ENCODE results near the gene FAM120AOS.
A peak's percentile ranks its signal among the peaks of the same experiment; 100 is the strongest.

Gene FAM120AOS

DNA sequence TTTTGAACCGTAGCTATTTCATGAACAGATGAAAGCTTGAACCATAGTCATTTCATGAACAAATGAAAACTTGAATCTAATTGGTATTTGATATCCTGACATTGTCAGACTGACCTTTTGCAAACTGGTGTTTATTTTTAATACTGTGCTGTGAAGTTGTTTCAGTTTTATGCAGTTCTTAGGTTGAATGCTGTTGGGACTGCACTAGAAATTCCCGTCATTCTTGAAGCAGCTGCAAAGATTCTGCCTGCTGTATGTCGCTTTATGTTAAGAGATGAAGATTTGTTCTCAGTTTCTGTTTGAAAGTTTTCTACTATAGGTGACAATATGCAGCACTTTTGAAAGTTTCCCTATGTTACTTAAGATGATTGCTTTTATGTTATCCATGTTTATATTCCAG lies 22.5 kb upstream of the FAM120AOS start:
- H3K27me3 Mint-ChIP-seq, result no peaks in the 10 kb centered on the region
- peaks cover 18% of the 10 kb centered on the region for H3K4me1 Mint-ChIP-seq
- peaks cover 43% of the 10 kb centered on the region for H3K36me3 Mint-ChIP-seq
- no peak overlapping the region for H3K27ac Mint-ChIP-seq
- no peaks in the 10 kb centered on the region for H3K9me3 Mint-ChIP-seq
- no peak overlapping the region for H3K4me3 Mint-ChIP-seq
- ATAC-seq, result no peak

GRCh38 chr9:93475108-93475507 lies 21.7 kb upstream of the FAM120AOS start:
- H3K27me3 Mint-ChIP-seq, result no peaks in the 10 kb centered on the region
- peaks cover 43% of the 10 kb centered on the region for H3K36me3 Mint-ChIP-seq

DNA sequence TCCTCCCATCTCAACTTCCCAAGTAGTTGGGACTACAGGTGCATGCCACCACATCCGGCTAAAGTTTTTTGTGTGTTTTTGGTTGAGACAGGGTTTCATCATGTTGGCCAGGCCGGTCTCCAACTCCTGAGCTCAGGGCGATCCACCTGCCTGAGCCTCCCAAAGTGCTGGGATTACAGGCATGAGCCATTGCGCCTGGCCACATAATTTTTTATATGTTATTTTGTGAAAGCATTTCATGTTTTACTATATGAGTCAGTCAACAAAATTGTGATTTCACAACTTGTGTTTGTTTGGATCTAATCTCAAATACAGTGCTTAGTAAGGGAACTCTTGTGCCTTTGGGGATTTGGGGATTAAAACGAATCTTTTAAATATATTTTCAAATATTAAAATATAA lies 20.0 kb upstream of the FAM120AOS start:
- H3K4me3 Mint-ChIP-seq, result no peak overlapping the region
- no peaks in the 10 kb centered on the region for H3K9me3 Mint-ChIP-seq
- no peak for ATAC-seq
- H3K27me3 Mint-ChIP-seq, result no peaks in the 10 kb centered on the region
- peaks cover 38% of the 10 kb centered on the region for H3K36me3 Mint-ChIP-seq
- no peak overlapping the region for H3K27ac Mint-ChIP-seq
- H3K4me1 Mint-ChIP-seq, result peaks cover 25% of the 10 kb centered on the region

More at GRCh38 chr9:93475108-93475507, 21.7 kb upstream of the FAM120AOS start:
- Mint-ChIP-seq H3K27ac (no peak overlapping the region), H3K9me3 (no peaks in the 10 kb centered on the region), H3K4me1 (peaks cover 18% of the 10 kb centered on the region), H3K4me3 (no peak overlapping the region)
- ATAC-seq, result no peak

GRCh38 chr9:93471124-93471523 lies 17.7 kb upstream of the FAM120AOS start:
- H3K4me1 Mint-ChIP-seq, result peaks cover 43% of the 10 kb centered on the region
- H3K9me3 Mint-ChIP-seq, result no peaks in the 10 kb centered on the region
- no peak overlapping the region for H3K4me3 Mint-ChIP-seq
- H3K27ac Mint-ChIP-seq, result no peak overlapping the region
- peaks cover 25% of the 10 kb centered on the region for H3K36me3 Mint-ChIP-seq
- no peaks in the 10 kb centered on the region for H3K27me3 Mint-ChIP-seq
- no peak for ATAC-seq

- H3K4me3 Mint-ChIP-seq, result no peak overlapping the region
- peaks cover 50% of the 10 kb centered on the region for H3K4me1 Mint-ChIP-seq
- peaks cover 25% of the 10 kb centered on the region for H3K36me3 Mint-ChIP-seq
- no peak overlapping the region for H3K27ac Mint-ChIP-seq
- H3K9me3 Mint-ChIP-seq, result no peaks in the 10 kb centered on the region
- ATAC-seq, result no peak
- no peaks in the 10 kb centered on the region for H3K27me3 Mint-ChIP-seq
Observed at GRCh38 chr9:93470391-93470790, 17.0 kb upstream of the FAM120AOS start.

- peaks cover 65% of the 10 kb centered on the region for H3K4me1 Mint-ChIP-seq
- H3K27ac Mint-ChIP-seq, result peak overlapping the region; percentile 19
- H3K9me3 Mint-ChIP-seq, result no peaks in the 10 kb centered on the region
- peaks cover 16% of the 10 kb centered on the region for H3K36me3 Mint-ChIP-seq
- ATAC-seq, result no peak
- no peaks in the 10 kb centered on the region for H3K27me3 Mint-ChIP-seq
- H3K4me3 Mint-ChIP-seq, result no peak overlapping the region
Observed at GRCh38 chr9:93468763-93469456, 15.5 kb upstream of the FAM120AOS start.

- H3K9me3 Mint-ChIP-seq, result no peaks in the 10 kb centered on the region
- no peak for ATAC-seq
- peaks cover 16% of the 10 kb centered on the region for H3K36me3 Mint-ChIP-seq
- H3K27ac Mint-ChIP-seq, result peak overlapping the region; percentile 91
- H3K4me1 Mint-ChIP-seq, result peaks cover 76% of the 10 kb centered on the region
- no peaks in the 10 kb centered on the region for H3K27me3 Mint-ChIP-seq
- H3K4me3 Mint-ChIP-seq, result peak overlapping the region; percentile 12
Observed at GRCh38 chr9:93467462-93467861, 14.1 kb upstream of the FAM120AOS start.

GRCh38 chr9:93467062-93467416 lies 13.7 kb upstream of the FAM120AOS start:
- Mint-ChIP-seq H3K27me3 (no peaks in the 10 kb centered on the region), H3K27ac (peak overlapping the region; percentile 91), H3K9me3 (no peaks in the 10 kb centered on the region), H3K4me3 (peak overlapping the region; percentile 12), H3K4me1 (peaks cover 78% of the 10 kb centered on the region), H3K36me3 (peaks cover 18% of the 10 kb centered on the region)
- ATAC-seq, result no peak

GRCh38 chr9:93466416-93467061 lies 13.2 kb upstream of the FAM120AOS start:
- peaks cover 78% of the 10 kb centered on the region for H3K4me1 Mint-ChIP-seq
- H3K9me3 Mint-ChIP-seq, result no peaks in the 10 kb centered on the region
- ATAC-seq, result no peak
- H3K27ac Mint-ChIP-seq, result peak overlapping the region; percentile 91
- H3K4me3 Mint-ChIP-seq, result no peak overlapping the region
- no peaks in the 10 kb centered on the region for H3K27me3 Mint-ChIP-seq
- H3K36me3 Mint-ChIP-seq, result peaks cover 18% of the 10 kb centered on the region

GRCh38 chr9:93465855-93466254 lies 12.5 kb upstream of the FAM120AOS start:
- Mint-ChIP-seq H3K4me3 (no peak overlapping the region), H3K9me3 (no peaks in the 10 kb centered on the region), H3K27ac (peak overlapping the region; percentile 91), H3K27me3 (no peaks in the 10 kb centered on the region), H3K4me1 (peaks cover 82% of the 10 kb centered on the region), H3K36me3 (peaks cover 14% of the 10 kb centered on the region)
- no peak for ATAC-seq

- Mint-ChIP-seq H3K27ac (peak overlapping the region; percentile 91), H3K4me1 (peaks cover 80% of the 10 kb centered on the region), H3K36me3 (peaks cover 6% of the 10 kb centered on the region), H3K27me3 (no peaks in the 10 kb centered on the region), H3K9me3 (no peaks in the 10 kb centered on the region), H3K4me3 (peak overlapping the region; percentile 47)
- no peak for ATAC-seq
Observed at GRCh38 chr9:93464876-93465275, 11.5 kb upstream of the FAM120AOS start.

GRCh38 chr9:93464395-93464794 lies 11.0 kb upstream of the FAM120AOS start:
- Mint-ChIP-seq H3K4me3 (peak overlapping the region; percentile 47), H3K27me3 (no peaks in the 10 kb centered on the region), H3K36me3 (peaks cover 7% of the 10 kb centered on the region), H3K27ac (peak overlapping the region; percentile 91), H3K4me1 (peaks cover 84% of the 10 kb centered on the region), H3K9me3 (no peaks in the 10 kb centered on the region)
- peak; percentile 84 for ATAC-seq

DNA sequence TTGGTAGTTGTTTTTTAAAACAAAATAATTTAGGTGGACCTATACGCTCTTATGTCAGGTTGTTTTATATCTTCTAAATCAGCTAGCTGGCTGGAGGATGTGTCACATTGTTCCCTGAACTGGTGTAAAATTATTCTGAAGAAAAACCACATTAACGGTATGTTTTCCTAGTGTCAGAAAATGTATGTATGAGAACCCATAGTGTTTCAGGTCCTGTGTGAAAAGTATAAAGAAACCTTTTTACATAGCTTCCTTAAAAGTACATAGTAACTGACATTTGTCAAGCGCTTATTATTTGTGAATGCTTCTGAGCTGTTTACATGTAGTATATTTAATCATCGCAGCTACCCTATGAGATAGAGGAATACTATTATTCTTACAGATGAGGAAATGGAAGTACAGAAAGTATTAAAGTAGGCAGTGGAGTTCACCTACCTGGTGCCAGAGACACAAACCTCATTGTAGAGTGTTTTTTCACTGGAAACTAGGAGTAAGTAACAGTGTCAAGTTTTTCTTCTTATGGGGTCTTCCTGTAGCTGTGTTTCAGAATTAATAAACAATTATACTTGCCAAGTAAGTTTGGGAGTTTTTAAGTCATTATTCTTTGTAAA lies 10.4 kb upstream of the FAM120AOS start:
- no peak for ATAC-seq
- H3K4me3 Mint-ChIP-seq, result peak overlapping the region; percentile 47

GRCh38 chr9:93461821-93462220 lies 8.4 kb upstream of the FAM120AOS start:
- H3K4me3 Mint-ChIP-seq, result no peak overlapping the region
- no peak for ATAC-seq
- no peaks in the 10 kb centered on the region for H3K9me3 Mint-ChIP-seq
- H3K27ac Mint-ChIP-seq, result no peak overlapping the region
- peaks cover 84% of the 10 kb centered on the region for H3K4me1 Mint-ChIP-seq
- no peaks in the 10 kb centered on the region for H3K27me3 Mint-ChIP-seq
- H3K36me3 Mint-ChIP-seq, result peaks cover 27% of the 10 kb centered on the region

More for the DNA sequence above, 10.4 kb upstream of the FAM120AOS start:
- H3K27ac Mint-ChIP-seq, result peak overlapping the region; percentile 91
- peaks cover 84% of the 10 kb centered on the region for H3K4me1 Mint-ChIP-seq
- no peaks in the 10 kb centered on the region for H3K27me3 Mint-ChIP-seq
- H3K36me3 Mint-ChIP-seq, result peaks cover 13% of the 10 kb centered on the region
- no peaks in the 10 kb centered on the region for H3K9me3 Mint-ChIP-seq

- Mint-ChIP-seq H3K27me3 (no peaks in the 10 kb centered on the region), H3K36me3 (peaks cover 27% of the 10 kb centered on the region), H3K27ac (peak overlapping the region; percentile 60), H3K4me1 (peaks cover 84% of the 10 kb centered on the region), H3K9me3 (no peaks in the 10 kb centered on the region), H3K4me3 (no peak overlapping the region)
- no peak for ATAC-seq
Observed at GRCh38 chr9:93461414-93461743, 8.0 kb upstream of the FAM120AOS start.
